Measurements from ENCODE around the gene GPR17. TPM values are rescaled to one million over a fixed set of nuclear protein-coding genes. Genes with fewer than 3 reads are reported as not detected.

The GPR17 gene
- total RNA-seq, 1 experiment from 2014 or later, result not detected

DNA sequence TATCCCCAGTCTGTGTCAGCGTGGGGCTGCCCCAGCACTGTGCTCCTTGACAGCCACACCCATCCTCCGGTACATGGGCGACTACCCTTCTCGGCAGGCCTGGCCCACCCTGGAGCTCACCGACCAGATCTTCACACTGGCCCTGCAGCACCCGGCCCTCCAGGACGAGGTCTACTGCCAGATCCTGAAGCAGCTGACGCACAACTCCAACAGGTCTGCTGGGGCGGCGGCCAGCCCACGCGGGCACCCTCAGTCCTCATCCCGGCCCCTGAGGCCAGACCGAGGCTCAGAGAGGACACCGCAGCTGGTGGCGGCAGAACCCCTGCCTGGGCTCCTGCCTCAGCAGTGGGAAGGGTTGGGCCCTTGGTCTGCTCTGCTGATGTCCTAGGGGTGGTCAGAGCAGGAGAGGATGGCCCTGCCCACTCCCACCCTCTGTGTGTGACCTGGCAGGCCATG lies 14.4 kb upstream of the GPR17 start:
- no peak overlapping the region for H3K27ac ChIP-seq (ENCODE audit: low read length)
- H3K4me3 ChIP-seq (ENCODE audit: low read depth in 2 of 2, low read length in 2 of 2), result no peak overlapping the region
- intact Hi-C loops (cut with micrococcal nuclease; ENCODE audit: unreplicated experiment) (no loop called here), in situ Hi-C loops (cut with HindIII; ENCODE audit: low pct_unique_long_range_greater_than_20kb, low sequenced_read_pairs) (no loop called here)
- H3K4me1 ChIP-seq (ENCODE audit: control insufficient read depth, insufficient read depth, low read length), result no peaks in the 10 kb centered on the region; the same call in 1 of the 2 replicates
- no peak for DNase-seq (ENCODE audit: low read depth, low spot score)
- CTCF ChIA-PET, result no interaction called here
- BruUV-seq (replicated peaks), result no TSS peak
- H3K27me3 ChIP-seq (ENCODE audit: control insufficient read depth, insufficient read depth, low read length), result no peaks in the 10 kb centered on the region
- H3K9me3 ChIP-seq (ENCODE audit: control insufficient read depth, insufficient read depth, low read depth, low read length), result no peaks in the 10 kb centered on the region
- TF ChIP-seq SIN3A (IDR thresholded peaks at IDR 0.05; ENCODE audit: borderline replicate concordance, insufficient read depth, low read depth, low read length), result no peak
- TF ChIP-seq, protein P1, sequence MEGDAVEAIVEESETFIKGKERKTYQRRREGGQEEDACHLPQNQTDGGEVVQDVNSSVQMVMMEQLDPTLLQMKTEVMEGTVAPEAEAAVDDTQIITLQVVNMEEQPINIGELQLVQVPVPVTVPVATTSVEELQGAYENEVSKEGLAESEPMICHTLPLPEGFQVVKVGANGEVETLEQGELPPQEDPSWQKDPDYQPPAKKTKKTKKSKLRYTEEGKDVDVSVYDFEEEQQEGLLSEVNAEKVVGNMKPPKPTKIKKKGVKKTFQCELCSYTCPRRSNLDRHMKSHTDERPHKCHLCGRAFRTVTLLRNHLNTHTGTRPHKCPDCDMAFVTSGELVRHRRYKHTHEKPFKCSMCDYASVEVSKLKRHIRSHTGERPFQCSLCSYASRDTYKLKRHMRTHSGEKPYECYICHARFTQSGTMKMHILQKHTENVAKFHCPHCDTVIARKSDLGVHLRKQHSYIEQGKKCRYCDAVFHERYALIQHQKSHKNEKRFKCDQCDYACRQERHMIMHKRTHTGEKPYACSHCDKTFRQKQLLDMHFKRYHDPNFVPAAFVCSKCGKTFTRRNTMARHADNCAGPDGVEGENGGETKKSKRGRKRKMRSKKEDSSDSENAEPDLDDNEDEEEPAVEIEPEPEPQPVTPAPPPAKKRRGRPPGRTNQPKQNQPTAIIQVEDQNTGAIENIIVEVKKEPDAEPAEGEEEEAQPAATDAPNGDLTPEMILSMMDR (IDR thresholded peaks at IDR 0.05), result no peak
- TF ChIP-seq, protein P2, sequence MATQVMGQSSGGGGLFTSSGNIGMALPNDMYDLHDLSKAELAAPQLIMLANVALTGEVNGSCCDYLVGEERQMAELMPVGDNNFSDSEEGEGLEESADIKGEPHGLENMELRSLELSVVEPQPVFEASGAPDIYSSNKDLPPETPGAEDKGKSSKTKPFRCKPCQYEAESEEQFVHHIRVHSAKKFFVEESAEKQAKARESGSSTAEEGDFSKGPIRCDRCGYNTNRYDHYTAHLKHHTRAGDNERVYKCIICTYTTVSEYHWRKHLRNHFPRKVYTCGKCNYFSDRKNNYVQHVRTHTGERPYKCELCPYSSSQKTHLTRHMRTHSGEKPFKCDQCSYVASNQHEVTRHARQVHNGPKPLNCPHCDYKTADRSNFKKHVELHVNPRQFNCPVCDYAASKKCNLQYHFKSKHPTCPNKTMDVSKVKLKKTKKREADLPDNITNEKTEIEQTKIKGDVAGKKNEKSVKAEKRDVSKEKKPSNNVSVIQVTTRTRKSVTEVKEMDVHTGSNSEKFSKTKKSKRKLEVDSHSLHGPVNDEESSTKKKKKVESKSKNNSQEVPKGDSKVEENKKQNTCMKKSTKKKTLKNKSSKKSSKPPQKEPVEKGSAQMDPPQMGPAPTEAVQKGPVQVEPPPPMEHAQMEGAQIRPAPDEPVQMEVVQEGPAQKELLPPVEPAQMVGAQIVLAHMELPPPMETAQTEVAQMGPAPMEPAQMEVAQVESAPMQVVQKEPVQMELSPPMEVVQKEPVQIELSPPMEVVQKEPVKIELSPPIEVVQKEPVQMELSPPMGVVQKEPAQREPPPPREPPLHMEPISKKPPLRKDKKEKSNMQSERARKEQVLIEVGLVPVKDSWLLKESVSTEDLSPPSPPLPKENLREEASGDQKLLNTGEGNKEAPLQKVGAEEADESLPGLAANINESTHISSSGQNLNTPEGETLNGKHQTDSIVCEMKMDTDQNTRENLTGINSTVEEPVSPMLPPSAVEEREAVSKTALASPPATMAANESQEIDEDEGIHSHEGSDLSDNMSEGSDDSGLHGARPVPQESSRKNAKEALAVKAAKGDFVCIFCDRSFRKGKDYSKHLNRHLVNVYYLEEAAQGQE (IDR thresholded peaks at IDR 0.05; ENCODE audit: insufficient read depth in 1 of 2, low read depth in 2 of 2, low read length in 1 of 2), result no peak
- no peak for TF ChIP-seq TCF7L2 (IDR thresholded peaks at IDR 0.05; ENCODE audit: low read depth, low read length)
- TF ChIP-seq POLR2AphosphoS5 (IDR thresholded peaks at IDR 0.05; ENCODE audit: low read depth, low read length), result no peak
- ATAC-seq, result no peak
- POLR2A ChIA-PET, result no interaction called here
- no peaks in the 10 kb centered on the region for H3K36me3 ChIP-seq (ENCODE audit: control insufficient read depth, insufficient read depth, low read length)

DNA sequence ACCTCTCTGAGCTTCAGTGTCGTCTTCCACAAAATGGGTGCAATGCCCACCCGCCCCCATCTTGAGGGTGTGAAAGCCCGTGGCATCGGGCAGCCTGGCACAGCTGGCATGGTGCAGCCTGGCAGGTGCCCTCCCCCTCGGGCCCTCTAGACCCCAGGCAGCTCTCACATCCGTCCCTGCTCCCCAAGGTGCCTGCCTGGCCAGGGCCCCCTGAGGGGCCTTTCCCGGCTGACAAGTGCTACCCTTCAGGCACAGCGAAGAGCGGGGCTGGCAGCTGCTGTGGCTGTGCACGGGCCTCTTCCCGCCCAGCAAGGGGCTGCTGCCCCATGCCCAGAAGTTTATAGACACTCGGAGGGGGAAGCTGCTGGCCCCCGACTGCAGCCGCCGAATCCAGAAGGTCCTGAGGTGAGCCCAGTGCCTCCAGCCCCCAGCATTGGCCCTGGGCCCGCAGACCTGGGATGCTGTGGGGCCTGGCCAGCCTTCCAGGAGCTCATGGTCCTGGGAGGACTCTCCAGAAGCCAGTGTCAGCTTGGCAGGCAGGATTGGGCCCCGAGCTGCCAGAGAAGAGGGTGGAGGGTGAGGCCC lies 13.9 kb upstream of the GPR17 start:
- no peak overlapping the region for H3K27ac ChIP-seq (ENCODE audit: low read length)
- DNase-seq (ENCODE audit: low read depth, low spot score) (no peak), ATAC-seq (no peak)
- no peaks in the 10 kb centered on the region for H3K36me3 ChIP-seq (ENCODE audit: control insufficient read depth, insufficient read depth, low read length)
- intact Hi-C loops (cut with micrococcal nuclease; ENCODE audit: unreplicated experiment), result no loop called here
- no peaks in the 10 kb centered on the region for H3K27me3 ChIP-seq (ENCODE audit: control insufficient read depth, insufficient read depth, low read length)
- no peak for TF ChIP-seq POLR2AphosphoS5 (IDR thresholded peaks at IDR 0.05; ENCODE audit: low read depth, low read length)
- in situ Hi-C loops (cut with HindIII; ENCODE audit: low pct_unique_long_range_greater_than_20kb, low sequenced_read_pairs), result no loop called here
- ChIA-PET CTCF (no interaction called here), POLR2A (no interaction called here)
- no peaks in the 10 kb centered on the region; the same call in 1 of the 2 replicates for H3K4me1 ChIP-seq (ENCODE audit: control insufficient read depth, insufficient read depth, low read length)
- H3K9me3 ChIP-seq (ENCODE audit: control insufficient read depth, insufficient read depth, low read depth, low read length), result no peaks in the 10 kb centered on the region
- no TSS peak for BruUV-seq (replicated peaks)
- no peak overlapping the region for H3K4me3 ChIP-seq (ENCODE audit: low read depth in 2 of 2, low read length in 2 of 2)

DNA sequence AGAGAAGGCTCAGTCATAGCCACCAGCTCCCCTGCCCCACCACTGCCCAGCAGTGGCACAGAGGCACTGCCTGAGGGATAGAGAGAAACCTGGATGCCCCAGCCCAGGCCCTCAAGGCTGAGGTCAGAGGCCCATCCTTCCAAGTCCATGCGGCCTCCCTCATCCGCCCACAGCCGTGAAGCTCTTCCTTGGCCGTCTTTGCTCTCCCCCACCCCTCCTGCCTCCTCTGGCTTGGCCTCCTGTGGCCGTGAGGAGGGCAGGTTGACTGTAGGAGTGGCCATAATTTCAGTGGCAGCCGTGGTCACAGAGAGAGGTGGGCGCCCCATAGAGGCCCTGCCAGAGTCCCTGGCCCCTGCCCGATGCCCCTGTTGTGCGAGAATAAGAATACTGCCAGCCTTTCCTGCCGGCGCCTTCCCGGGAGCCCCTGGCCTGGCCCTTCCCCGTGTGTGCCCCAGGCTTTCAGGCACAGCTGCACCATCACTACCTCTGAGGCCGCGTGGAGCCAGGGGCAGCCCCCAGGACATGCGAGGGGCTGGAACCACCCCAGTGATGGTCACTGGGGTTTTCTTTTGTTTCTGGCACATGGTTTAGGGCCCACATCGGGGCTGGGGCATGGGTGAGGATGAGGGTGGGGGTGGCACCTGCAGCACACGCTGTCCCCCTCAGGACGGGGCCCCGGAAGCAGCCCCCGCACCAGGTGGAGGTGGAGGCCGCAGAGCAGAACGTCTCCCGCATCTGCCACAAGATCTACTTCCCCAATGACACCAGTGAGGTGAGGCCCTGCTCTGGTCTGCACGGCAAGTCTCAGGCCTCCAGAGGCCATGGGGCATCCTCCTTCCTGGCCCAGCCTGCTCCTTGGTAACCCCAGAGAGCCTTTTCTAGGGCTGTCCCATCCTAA lies 13.1 kb upstream of the GPR17 start:
- in situ Hi-C loops (cut with HindIII; ENCODE audit: low pct_unique_long_range_greater_than_20kb, low sequenced_read_pairs), result no loop called here

More for the DNA sequence above, 13.1 kb upstream of the GPR17 start:
- H3K9me3 ChIP-seq (ENCODE audit: control insufficient read depth, insufficient read depth, low read depth, low read length), result no peaks in the 10 kb centered on the region
- ATAC-seq (no peak), DNase-seq (ENCODE audit: low read depth, low spot score) (no peak)
- H3K36me3 ChIP-seq (ENCODE audit: control insufficient read depth, insufficient read depth, low read length), result no peaks in the 10 kb centered on the region
- TF ChIP-seq, protein P2 (IDR thresholded peaks at IDR 0.05; ENCODE audit: insufficient read depth in 1 of 2, low read depth in 2 of 2, low read length in 1 of 2), result no peak
- no peak for TF ChIP-seq POLR2AphosphoS5 (IDR thresholded peaks at IDR 0.05; ENCODE audit: low read depth, low read length)
- TF ChIP-seq TCF7L2 (IDR thresholded peaks at IDR 0.05; ENCODE audit: low read depth, low read length), result no peak
- no peak for TF ChIP-seq SIN3A (IDR thresholded peaks at IDR 0.05; ENCODE audit: borderline replicate concordance, insufficient read depth, low read depth, low read length)
- TF ChIP-seq, protein P1 (IDR thresholded peaks at IDR 0.05), result no peak
- H3K4me1 ChIP-seq (ENCODE audit: control insufficient read depth, insufficient read depth, low read length), result peaks cover 7% of the 10 kb centered on the region
- intact Hi-C loops (cut with micrococcal nuclease; ENCODE audit: unreplicated experiment), result no loop called here
- H3K27me3 ChIP-seq (ENCODE audit: control insufficient read depth, insufficient read depth, low read length), result no peaks in the 10 kb centered on the region
- H3K4me3 ChIP-seq (ENCODE audit: low read depth in 2 of 2, low read length in 2 of 2), result no peak overlapping the region
- no TSS peak for BruUV-seq (replicated peaks)
- H3K27ac ChIP-seq (ENCODE audit: low read length), result no peak overlapping the region
- CTCF ChIA-PET, result no interaction called here
- POLR2A ChIA-PET, result no interaction called here
